AG09309 (cell line): Measurements from ENCODE around the gene SLCO2B1.

ENCODE experiments used
- DNase-seq: peaks from one replicate; pipeline ENCODE4 v3.0.0-alpha.2; 2010; ENCODE audit warnings: low read depth
- H3K4me3 ChIP-seq: 2 replicates; pipeline ENCODE4 v1.5.1; 2011; ENCODE audit warnings: mild to moderate bottlenecking, low read depth, low read length, moderate library complexity; ENCODE audit not compliant: control insufficient read depth
- CTCF ChIP-seq: IDR thresholded peaks from 2 replicates; pipeline ENCODE4 v1.5.1; 2011; ENCODE audit warnings: mild to moderate bottlenecking, low read depth, low read length, inconsistent platforms; ENCODE audit not compliant: insufficient read depth, control insufficient read depth; ENCODE audit errors: missing control alignments

Gene SLCO2B1

DNA sequence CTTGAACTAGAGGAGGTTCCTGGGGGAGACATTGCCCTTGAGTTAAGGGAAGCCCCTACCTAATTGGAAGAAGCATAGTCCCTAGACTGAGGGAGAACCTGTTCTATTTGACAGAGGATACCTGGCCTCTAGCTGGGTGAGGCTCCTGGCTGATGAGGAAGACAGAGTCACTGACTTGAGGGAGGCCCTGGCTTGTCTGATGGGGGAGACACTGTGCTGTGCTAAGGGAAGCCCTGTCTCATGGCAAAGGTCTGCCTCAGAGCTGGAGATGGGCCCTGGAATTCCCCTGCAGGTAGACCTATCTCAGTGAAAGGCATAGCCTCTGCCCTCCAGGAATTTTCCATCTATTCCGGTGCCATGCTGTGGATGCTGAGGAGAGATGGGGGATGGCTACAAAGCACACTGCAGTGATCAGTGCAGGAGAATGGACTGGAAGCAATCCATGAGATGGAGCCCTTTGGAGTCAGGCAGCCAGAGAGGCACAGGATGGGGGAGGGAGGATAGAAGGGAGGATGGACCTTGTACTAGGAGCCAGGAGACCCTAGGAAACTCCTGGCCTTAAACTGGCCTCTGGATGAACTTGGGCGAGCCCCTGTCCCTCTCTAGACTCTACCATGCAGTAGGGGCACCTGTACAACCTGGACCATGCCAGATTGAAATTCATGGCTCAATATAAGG is 39.9 kb downstream of the SLCO2B1 start:
- H3K4me3 ChIP-seq, result no peak overlapping the region
- no peak for TF ChIP-seq CTCF
- no peak for DNase-seq

DNA sequence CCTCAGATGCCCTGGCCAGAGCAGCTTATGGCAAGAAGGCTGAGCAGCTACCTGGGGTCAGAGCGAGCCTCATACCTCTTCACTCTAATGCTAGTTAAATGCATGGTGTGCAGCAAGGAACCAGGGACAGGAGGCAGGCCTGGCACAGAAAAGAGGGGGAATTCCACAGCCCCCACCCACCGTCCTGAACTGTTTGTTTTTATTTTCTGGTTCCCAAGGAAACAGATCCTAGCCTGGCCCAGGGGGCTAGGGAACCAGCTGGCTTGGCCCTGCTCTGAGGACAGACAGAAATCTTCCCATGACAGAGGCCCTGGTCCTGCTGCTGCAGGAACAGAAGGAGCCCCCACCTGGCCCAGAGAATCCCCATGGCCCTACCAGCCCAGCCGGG is 40.4 kb downstream of the SLCO2B1 start:
- TF ChIP-seq CTCF, result no peak
- no peak for DNase-seq
- no peak overlapping the region for H3K4me3 ChIP-seq

DNA sequence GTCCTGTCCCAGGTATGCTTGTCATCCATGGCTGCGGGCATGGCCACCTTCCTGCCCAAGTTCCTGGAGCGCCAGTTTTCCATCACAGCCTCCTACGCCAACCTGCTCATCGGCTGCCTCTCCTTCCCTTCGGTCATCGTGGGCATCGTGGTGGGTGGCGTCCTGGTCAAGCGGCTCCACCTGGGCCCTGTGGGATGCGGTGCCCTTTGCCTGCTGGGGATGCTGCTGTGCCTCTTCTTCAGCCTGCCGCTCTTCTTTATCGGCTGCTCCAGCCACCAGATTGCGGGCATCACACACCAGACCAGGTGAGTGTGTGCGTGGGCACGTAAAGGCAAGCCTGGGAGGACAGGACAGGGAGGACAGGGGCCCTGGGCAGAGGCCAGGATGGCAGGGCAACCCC is 42.4 kb downstream of the SLCO2B1 start:
- no peak overlapping the region for H3K4me3 ChIP-seq
- TF ChIP-seq CTCF, result no peak
- DNase-seq, result no peak

DNA sequence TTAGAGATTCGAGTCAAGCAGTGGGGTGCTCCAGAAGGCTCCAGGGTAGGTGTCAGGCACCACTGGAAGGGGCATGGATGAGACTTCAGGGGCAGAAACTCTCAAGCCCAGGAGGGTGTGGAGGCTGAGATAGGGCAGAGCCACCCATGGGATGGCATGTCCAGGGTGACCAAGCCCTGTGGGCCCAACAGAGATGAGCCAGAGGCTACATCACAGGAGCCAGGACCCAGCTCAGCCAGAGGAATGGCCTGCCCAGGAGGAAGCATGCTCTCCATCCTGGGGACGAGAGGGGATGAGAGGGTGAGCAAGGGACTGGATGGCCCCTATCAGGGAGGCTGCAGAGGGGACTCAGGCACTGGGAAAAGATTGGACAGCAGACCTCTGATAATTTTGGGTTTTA is 42.8 kb downstream of the SLCO2B1 start:
- no peak for TF ChIP-seq CTCF
- no peak overlapping the region for H3K4me3 ChIP-seq
- DNase-seq, result no peak

DNA sequence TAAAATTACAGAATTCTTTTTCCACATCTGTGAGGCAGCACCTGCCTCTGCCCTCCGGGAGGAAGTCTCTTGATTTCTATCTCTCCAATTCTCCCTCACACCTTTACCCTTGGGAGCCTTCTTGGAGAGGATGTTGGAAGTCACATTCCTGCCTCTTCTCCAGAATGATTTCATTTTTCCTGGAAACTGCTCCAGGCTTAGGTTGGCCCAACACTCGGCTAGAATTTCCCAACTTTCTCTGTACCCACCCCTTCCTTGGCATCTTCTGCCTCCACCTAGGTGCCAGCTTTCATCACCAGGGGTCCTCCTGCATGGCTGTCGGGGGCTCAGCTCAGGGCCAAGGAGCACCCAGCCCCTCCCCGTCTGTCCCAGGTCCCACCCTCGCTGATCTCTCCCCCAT is 43.2 kb downstream of the SLCO2B1 start:
- no peak for DNase-seq
- TF ChIP-seq CTCF, result no peak
- H3K4me3 ChIP-seq, result no peak overlapping the region

DNA sequence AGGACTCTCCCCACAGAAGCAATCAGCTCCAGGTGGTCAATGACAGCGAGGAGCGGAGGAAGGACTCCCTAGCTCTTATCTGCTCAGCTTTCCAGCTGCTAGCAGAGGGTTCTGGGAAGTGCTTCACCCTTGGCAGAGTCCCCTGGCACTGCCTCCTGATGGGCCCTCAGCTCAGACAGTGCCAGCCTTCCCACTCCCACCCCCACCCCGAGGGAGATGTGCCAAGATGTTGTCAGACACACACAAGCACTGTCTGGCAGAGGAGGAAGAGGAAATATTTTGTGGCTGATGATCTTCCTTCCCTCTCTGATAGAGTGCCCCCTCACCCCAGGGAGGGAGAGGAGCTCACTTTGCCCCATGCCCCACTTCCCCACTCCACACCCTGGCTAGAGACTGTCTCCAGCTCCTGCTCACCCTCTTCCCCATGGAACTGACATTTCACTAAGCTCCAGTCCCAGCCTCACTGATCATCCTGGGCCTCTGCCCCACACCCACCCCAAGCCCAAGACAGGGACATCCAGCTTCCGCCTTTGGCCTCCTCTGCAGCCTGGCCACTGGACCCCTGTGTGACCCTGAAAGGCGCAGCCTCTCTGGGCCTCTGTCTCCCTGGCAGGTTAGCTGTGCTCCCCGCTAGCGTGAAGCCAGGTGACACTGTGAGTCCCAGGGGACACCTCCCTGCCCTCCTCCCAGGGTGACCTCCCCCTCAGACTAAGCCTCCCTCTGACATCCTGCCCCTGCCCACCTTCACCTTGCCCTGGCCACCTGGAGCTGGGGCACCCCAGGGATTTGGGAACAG is 44.5 kb downstream of the SLCO2B1 start:
- no peak for DNase-seq
- H3K4me3 ChIP-seq, result no peak overlapping the region
- no peak for TF ChIP-seq CTCF
